GM19463 (cell line): ENCODE results near the gene SLC37A1.

Source experiments
- ATAC-seq: cut with Tn5 transposase; IDR thresholded peaks from one replicate; pipeline ENCODE4 v1.9.1; 2021; ENCODE audit warnings: mild to moderate bottlenecking, moderate library complexity; ENCODE audit not compliant: unreplicated experiment

Gene SLC37A1

GRCh38 chr21:42542196-42542595 is 28.5 kb downstream of the SLC37A1 start:
- ATAC-seq: no peak

DNA sequence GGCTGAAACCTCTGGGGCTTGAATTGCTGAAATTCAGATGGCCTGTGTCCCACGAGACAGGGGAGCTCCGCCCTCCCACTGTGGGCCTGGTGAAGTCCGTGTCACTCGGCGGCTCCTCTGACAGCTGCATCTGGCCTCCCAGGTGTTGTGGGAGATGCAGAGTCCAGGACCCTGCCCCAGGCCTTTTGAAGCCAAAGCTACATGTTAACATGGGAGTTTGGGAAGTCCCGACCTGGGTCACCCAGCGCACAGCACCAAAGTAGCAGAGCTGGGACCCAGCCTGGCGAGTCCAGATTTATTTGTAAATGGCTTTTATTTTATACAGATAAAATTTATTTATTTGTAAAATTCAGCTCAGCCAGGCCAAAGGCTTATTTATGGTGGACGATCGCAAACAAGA is 28.9 kb downstream of the SLC37A1 start:
- ATAC-seq: no peak

DNA sequence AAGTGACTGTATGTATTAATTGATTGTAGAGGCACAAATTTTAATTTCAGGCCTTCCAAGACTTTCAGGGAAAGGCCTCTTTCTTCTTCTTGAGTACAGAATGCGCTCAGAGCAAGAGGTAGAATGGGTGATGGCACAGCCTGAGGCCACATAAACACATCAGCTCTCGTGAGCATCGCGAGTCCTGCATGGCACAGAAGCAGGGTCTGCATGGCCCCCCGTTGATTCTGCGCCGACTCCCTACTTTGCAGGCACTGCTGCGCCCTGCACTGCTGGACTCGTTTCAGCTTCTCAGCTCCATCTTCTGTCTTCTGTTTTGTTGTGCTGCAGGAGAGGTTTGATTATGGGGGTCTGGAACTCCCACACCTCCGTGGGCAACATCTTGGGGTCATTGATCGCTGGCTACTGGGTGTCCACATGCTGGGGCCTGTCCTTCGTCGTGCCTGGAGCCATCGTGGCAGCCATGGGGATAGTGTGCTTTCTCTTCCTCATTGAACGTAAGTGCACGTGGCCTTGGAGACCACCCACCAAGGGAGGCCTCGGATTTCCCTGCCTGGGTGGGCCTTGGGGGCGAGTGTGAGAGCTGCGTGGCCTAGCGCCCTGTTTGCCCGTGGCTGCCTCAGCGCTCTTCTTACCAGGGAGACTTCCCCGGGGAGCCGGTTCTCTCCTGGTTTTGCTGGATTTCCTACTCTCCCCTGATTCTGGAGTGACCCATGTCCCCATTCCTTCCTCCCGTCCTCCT is 29.6 kb downstream of the SLC37A1 start:
- ATAC-seq: no peak

- ATAC-seq: no peak
These were observed 30.9 kb downstream of the SLC37A1 start for GRCh38 chr21:42544544-42544943.

DNA sequence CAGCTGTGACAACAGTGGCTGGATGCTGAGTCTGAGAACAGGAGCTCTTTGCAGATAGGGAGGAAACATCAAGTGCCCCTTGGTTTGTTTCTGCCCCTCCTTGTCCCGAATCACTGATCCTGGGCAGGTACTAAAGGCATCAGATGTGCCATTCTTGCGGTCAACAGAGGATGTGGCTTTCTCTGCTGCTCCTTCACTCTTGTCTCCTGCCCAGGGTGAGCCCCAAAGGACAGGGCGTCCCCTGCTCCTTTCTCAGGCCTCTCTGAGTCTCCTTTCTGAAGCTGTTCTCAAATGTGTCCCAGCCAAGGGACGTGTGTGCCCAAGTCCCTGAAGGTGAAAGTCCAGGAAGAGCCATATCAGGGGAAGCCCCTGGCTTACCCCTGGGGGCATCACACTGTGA is 31.7 kb downstream of the SLC37A1 start:
- ATAC-seq: no peak

- no peak for ATAC-seq
These were observed 32.1 kb downstream of the SLC37A1 start for GRCh38 chr21:42545745-42546144.

DNA sequence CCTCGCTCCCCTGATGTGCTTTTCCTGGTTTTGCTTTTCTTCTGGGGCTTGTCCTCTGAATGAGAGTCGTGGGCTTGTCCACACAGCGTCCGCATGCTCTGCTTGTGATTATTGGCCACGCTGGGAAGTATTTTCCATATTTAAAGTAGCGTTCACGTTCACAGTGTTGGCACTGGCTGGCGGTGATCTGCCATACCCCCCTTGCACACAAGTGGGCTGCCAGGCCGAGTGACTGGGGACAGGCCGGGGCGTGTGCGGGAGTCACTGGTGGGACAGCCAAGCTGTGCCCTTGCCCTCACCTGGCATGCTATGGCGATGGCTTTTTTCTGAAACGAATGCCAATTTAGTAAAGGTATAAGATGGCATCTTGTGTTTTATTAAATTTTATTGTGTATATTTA is 32.8 kb downstream of the SLC37A1 start:
- no peak for ATAC-seq

GRCh38 chr21:42547001-42547905 is 33.6 kb downstream of the SLC37A1 start:
- no peak for ATAC-seq

DNA sequence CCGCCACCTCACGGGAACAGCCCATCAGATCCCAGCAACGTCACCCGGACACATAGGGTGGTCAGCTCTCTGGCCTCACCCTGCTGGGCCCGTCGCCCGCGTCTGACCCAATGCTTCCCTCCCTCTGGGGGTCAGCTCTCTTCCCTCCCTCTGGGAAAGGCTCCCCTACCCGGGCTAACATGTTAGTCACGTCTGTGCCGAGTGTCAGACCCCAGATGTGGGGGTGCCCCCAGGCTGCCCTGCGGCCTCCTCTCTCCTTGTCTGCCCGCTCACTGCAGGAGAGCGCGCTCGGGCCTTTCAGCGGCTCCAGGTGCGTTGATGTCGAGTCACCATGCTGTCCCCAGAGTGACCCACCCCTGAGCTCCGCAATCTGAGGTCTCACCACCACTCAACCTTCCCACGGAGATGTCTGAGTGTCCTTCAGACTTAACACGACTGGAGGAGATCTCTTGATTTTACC is 34.3 kb downstream of the SLC37A1 start:
- ATAC-seq: no peak

GRCh38 chr21:42548687-42549406 is 35.2 kb downstream of the SLC37A1 start:
- ATAC-seq: no peak

DNA sequence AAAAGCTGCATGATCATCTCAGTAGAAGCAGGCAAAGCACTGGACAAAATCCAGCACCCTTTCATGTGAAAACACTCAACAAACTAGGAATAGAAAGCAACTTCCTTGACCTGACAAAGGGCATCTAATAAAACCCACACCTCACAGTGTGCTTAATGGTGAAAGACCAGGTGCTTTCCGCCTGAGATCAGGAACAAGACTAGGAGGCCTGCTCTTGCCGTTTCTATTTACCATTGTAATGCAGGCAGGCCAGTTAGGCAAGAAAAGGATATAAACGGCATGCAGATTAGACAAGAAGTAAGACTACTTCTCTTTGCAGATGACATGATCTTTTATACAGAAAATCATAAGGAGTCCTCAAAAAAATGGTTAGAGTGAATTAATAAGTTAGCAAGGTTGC is 37.2 kb downstream of the SLC37A1 start:
- ATAC-seq: no peak

GRCh38 chr21:42552407-42553336 is 39.0 kb downstream of the SLC37A1 start:
- no peak for ATAC-seq

GRCh38 chr21:42553435-42553834 is 39.8 kb downstream of the SLC37A1 start:
- no peak for ATAC-seq

DNA sequence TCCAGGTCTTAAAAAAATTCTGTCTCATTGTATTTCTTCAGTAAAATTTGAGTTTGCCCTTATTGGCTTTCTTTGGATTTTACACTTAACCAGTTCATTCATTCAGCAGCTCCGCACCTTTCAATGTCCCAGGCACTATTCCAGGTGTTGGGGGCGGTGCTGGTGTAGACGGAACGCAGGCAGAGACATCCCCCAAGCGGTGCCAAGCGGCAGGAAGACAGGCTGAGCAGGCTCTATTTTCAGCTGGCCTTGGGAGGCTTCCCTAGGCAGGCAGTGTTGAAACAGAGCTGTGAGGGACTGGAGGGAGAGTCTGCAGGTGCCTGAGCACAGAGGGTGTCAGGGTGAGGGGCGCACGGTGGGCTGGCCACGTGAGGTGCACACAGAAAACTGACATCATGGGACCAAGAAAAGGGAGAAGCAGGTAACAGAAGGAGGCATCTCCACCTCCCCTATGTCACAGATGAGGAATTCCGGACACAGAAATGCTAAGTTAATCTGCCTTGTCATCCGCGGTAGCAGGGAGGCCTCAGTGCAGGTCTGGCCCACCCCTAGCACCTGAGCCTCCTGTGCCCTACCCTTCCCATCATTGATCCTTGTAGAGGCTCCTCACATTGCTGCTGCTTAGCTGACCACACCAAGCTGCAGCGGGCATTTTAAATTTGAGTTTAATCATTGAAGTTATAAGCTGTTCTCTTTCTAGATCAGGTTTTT is 40.8 kb downstream of the SLC37A1 start:
- no peak for ATAC-seq

DNA sequence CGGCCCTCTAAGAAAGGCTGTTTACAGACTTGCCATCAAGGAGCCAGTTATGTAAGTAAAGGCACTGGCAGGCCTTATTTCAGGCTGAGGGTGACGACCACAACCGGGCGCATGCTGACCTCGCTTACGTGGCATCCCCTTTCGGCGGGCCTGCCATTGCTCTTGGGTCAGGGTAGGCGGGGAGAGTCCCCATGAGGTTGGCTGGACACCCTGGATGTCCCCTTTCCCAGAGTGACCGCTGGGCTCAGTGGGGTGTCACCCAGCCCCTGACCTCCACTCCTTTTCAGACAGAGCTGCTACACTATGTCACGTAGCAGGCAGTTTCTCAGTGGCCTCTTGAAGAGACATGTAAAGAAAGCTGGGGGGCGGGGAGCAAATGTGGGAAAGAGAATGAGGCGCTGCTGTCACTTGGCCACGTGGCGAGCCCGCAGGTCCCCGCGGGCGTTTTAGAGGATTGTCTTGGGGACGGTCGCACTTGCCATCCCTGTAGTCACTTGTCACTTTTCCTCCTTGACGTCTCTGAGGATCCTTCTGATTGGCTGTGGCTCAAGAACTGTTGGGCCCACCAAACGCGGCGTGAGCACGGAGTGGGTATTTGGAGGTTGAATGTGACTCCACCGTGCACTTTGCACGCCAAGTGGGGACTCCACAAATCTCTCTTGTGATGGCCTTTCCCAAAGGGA is 42.2 kb downstream of the SLC37A1 start:
- no peak for ATAC-seq

GRCh38 chr21:42556476-42556875 is 42.8 kb downstream of the SLC37A1 start:
- no peak for ATAC-seq

DNA sequence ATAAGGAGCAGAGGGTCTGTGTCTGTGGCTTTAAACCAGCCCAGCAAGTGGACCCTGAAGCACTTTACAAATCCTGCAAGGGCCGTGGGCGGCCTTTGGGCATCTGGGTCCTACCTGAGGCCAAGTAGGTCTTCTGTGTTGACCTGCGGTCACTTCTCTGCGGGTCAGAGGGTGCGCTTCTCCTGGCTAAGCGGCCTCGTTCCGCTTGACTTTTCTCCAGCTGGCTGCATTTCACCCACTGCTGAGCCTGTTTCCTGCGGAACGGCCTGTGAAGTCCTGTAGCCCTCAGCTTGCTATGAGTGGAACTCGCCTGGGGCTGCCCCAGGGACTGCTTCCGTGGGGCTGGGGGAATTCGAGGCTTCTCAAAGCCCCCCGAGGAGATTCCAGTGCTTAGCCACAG is 43.3 kb downstream of the SLC37A1 start:
- ATAC-seq: no peak

DNA sequence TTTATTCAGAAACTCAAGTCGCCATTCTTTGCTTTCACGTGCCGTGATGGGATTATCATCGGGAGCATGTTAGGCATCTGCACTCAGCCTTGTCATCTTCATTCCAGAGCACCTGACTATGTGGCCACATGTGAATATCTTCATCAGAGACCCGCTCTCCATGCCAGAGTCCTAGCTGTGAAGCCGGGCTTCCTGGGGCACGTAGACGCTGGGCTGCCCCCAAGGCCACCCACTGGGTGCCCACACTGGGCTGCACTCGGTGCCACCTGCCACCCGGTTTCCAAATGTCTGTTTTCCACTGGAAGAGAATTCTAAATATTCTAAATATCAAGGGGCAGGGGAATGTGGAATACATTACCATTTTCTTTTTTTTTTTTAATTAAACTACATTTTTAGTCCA is 43.8 kb downstream of the SLC37A1 start:
- ATAC-seq: no peak

GRCh38 chr21:42558368-42558767 is 44.7 kb downstream of the SLC37A1 start:
- no peak for ATAC-seq
